ENCODE data around the gene ABCC1. TPM values are rescaled to one million over a fixed set of nuclear protein-coding genes. Genes with fewer than 3 reads are reported as not detected.

ABCC1 gene
- total RNA-seq, 1 experiment from 2014 or later = 23.6 TPM

DNA sequence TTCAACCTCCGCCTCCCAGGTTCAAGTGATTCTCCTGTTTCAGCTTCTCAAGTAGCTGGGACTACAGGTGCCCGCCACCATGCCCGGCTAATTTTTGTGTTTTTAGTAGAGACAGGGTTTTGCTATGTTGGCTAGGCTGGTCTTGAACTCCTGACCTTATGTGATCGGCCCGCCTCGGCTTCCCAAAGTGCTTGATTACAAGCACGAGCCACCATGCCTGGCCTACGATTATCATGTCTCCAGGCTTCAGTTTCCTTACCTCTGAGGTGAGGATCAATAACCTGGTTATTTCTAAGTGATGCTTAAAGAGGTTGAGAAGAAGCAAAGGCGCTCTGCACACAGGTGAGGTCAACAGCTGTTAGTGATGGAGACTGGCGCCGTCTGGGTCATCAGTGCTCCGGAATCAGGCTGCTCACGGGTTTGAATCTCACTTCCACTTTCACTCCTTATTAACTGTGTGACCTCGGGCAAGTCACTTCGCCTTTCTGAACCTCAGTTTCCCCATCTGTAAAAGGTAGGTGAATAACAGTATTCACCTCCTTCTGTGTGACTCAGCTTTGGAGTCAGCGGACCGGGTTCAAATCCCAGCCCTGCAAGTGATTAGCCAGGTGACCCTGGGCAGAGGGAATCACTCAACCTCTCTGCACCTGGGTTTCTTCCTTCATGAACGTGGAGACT is 745 bp upstream of the ABCC1 start:
- H3K27ac ChIP-seq (ENCODE audit: low read length) = peak overlapping the region; percentile 24; the same call in 1 of the 2 replicates
- H2AFZ ChIP-seq (ENCODE audit: low read length) = peak overlapping the region; percentile 80
- peaks cover 34% of the 10 kb centered on the region for H3K4me1 ChIP-seq (ENCODE audit: low read length)
- H3K4me3 ChIP-seq (ENCODE audit: low read length) = peak overlapping the region; percentile 70
- no peaks in the 10 kb centered on the region for H3K9me2 ChIP-seq (replicated peaks; ENCODE audit: insufficient read depth, low read length)
- peak overlapping the region; percentile 76 for H3K4me2 ChIP-seq (ENCODE audit: low read depth, low read length, poor library complexity, severe bottlenecking)
- H3K27me3 ChIP-seq (ENCODE audit: low read length) = no peaks in the 10 kb centered on the region
- H4K20me1 ChIP-seq (ENCODE audit: insufficient read depth, low read depth, low read length) = peaks cover 6% of the 10 kb centered on the region; the same call in 1 of the 2 replicates
- H3K79me2 ChIP-seq (ENCODE audit: low read length) = peaks cover 41% of the 10 kb centered on the region
- peak; percentile 67 for DNase-seq
- H3K9me3 ChIP-seq (ENCODE audit: low read length) = no peaks in the 10 kb centered on the region
- H3K36me3 ChIP-seq (ENCODE audit: insufficient read depth, low read length) = 0 out of 2 replicates have a peak, but pooled peaks cover 4% of the 10 kb centered on the region
- H3K9ac ChIP-seq (ENCODE audit: low read length) = peak overlapping the region; percentile 74

DNA sequence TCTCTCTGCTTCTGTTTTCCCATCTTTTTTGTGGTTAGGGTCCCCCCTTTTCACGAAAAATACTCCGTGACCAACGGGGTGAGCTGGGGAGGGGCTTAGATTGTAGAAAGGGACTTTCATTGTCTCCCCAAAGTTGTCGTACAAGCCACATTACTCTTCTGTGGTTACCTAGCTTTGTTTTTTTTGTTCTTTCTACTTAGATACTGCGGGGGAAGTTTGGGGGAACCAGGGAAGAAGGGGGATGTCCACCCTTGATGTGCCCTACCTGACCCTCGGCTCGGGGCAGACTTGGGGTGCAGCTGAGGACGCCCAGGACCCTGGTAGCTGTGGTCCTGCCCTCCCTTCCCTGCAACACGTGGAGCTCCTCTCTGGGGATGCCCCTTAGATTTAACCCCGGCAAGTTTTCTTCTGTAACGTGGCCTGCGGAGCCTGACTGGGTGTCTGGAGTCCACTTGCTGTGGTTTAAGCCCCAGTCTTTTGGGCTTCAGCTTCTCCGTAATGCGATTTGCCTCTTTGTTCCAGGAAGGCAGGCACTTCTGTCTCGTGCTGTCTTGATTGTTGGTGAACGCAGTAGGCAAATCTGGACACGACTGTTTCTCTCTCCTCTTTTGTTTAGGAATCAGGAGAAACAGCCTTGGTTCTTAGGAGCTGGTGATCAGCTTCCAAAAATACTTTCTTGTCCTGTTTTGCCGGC is 892 bp downstream of the ABCC1 start:
- DNase-seq = peak; percentile 76
- Histone ChIP-seq H3K9me2 (replicated peaks; ENCODE audit: insufficient read depth, low read length) (no peaks in the 10 kb centered on the region), H2AFZ (ENCODE audit: low read length) (peak overlapping the region; percentile 71; the same call in 1 of the 2 replicates), H3K9ac (ENCODE audit: low read length) (peak overlapping the region; percentile 98), H3K4me3 (ENCODE audit: low read length) (peak overlapping the region; percentile 86), H3K36me3 (ENCODE audit: insufficient read depth, low read length) (0 out of 2 replicates have a peak, but pooled peaks cover 4% of the 10 kb centered on the region), H3K27ac (ENCODE audit: low read length) (peak overlapping the region; percentile 59), H3K4me2 (ENCODE audit: low read depth, low read length, poor library complexity, severe bottlenecking) (peak overlapping the region; percentile 96), H3K9me3 (ENCODE audit: low read length) (no peaks in the 10 kb centered on the region), H3K4me1 (ENCODE audit: low read length) (peaks cover 34% of the 10 kb centered on the region), H4K20me1 (ENCODE audit: insufficient read depth, low read depth, low read length) (peaks cover 16% of the 10 kb centered on the region; the same call in 1 of the 2 replicates), H3K79me2 (ENCODE audit: low read length) (peaks cover 57% of the 10 kb centered on the region), H3K27me3 (ENCODE audit: low read length) (no peaks in the 10 kb centered on the region)

DNA sequence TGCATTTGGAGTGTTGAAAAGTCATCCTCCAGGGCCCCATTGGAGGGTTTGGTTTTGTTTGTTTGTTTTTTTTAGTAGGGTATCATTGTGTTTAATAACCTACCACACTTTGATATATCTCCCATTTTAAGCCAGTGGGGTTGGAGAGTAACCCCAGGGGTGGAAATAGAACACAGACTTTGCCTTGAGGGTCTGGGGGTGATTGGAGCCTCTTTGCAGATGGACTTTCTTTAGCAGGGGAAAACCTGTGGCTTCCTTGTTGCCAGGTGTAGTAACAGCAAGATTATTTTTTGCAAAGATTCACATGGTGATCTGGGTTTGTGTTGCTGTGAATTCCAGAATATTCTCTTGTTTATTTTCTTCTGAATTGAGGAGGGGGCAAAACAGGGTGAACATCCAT is 1.5 kb downstream of the ABCC1 start:
- 0 out of 2 replicates have a peak, but pooled peaks cover 4% of the 10 kb centered on the region for H3K36me3 ChIP-seq (ENCODE audit: insufficient read depth, low read length)
- peak overlapping the region; percentile 59 for H3K27ac ChIP-seq (ENCODE audit: low read length)
- H3K4me3 ChIP-seq (ENCODE audit: low read length) = peak overlapping the region; percentile 86
- peaks cover 34% of the 10 kb centered on the region for H3K4me1 ChIP-seq (ENCODE audit: low read length)
- no peaks in the 10 kb centered on the region for H3K9me2 ChIP-seq (replicated peaks; ENCODE audit: insufficient read depth, low read length)
- H3K79me2 ChIP-seq (ENCODE audit: low read length) = peaks cover 63% of the 10 kb centered on the region
- DNase-seq = no peak
- peak overlapping the region; percentile 96 for H3K4me2 ChIP-seq (ENCODE audit: low read depth, low read length, poor library complexity, severe bottlenecking)
- no peaks in the 10 kb centered on the region for H3K27me3 ChIP-seq (ENCODE audit: low read length)
- no peaks in the 10 kb centered on the region for H3K9me3 ChIP-seq (ENCODE audit: low read length)
- no peak overlapping the region for H2AFZ ChIP-seq (ENCODE audit: low read length)
- peak overlapping the region; percentile 98 for H3K9ac ChIP-seq (ENCODE audit: low read length)
- H4K20me1 ChIP-seq (ENCODE audit: insufficient read depth, low read depth, low read length) = peaks cover 22% of the 10 kb centered on the region; the same call in 1 of the 2 replicates

DNA sequence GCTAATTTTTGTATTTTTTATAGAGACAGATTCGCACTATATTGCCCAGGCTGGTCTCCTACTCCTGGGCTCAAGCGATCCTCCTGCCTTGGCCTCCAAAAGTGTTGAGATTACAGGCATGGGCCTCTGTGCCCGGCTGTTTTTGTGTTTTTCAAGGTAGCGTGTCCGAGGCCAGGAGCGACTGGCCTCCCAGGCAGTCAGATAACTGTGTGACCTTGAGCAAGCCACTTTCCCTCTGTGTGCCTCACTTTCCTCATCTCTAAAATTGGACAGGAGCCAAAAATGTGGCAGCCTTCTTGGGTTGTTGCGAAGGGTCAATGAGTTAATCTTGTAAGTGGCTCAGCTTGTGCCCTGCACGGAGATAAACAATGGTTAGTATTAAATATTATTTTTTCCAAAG is 2.4 kb downstream of the ABCC1 start:
- Histone ChIP-seq H3K27ac (ENCODE audit: low read length) (peak overlapping the region; percentile 45; the same call in 1 of the 2 replicates), H3K9me2 (replicated peaks; ENCODE audit: insufficient read depth, low read length) (no peaks in the 10 kb centered on the region), H4K20me1 (ENCODE audit: insufficient read depth, low read depth, low read length) (peaks cover 22% of the 10 kb centered on the region; the same call in 1 of the 2 replicates), H3K4me1 (ENCODE audit: low read length) (peaks cover 27% of the 10 kb centered on the region), H3K9ac (ENCODE audit: low read length) (peak overlapping the region; percentile 41; the same call in 1 of the 2 replicates), H3K27me3 (ENCODE audit: low read length) (no peaks in the 10 kb centered on the region), H3K79me2 (ENCODE audit: low read length) (peaks cover 73% of the 10 kb centered on the region), H3K9me3 (ENCODE audit: low read length) (no peaks in the 10 kb centered on the region), H3K4me3 (ENCODE audit: low read length) (peak overlapping the region; percentile 4; the same call in 1 of the 2 replicates), H2AFZ (ENCODE audit: low read length) (no peak overlapping the region), H3K4me2 (ENCODE audit: low read depth, low read length, poor library complexity, severe bottlenecking) (peak overlapping the region; percentile 96), H3K36me3 (ENCODE audit: insufficient read depth, low read length) (0 out of 2 replicates have a peak, but pooled peaks cover 4% of the 10 kb centered on the region)
- DNase-seq = no peak

DNA sequence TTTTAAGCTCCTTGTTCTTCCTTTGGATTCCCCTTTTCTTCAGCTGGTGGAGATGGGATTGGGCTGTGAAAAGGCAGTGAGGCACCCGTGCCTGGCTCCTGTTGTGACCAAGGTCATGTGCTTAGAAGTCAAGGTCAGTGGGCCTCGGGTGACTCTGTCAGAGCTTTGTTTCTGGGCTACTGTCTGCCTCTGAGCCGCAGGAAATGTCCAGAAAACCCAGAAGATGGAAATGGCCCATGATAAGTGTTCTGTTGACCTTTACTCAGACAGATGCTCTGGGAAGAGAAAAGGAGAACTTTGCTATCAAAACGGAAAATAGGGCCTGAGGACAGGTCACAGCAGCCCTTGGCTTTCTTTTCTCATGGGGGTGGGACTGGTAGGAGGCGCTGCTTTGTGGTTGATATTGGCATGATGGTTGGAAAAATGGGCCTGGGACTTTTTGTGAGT is 2.9 kb downstream of the ABCC1 start:
- no peaks in the 10 kb centered on the region for H3K9me2 ChIP-seq (replicated peaks; ENCODE audit: insufficient read depth, low read length)
- H3K4me1 ChIP-seq (ENCODE audit: low read length) = peaks cover 27% of the 10 kb centered on the region
- peaks cover 22% of the 10 kb centered on the region; the same call in 1 of the 2 replicates for H4K20me1 ChIP-seq (ENCODE audit: insufficient read depth, low read depth, low read length)
- no peak overlapping the region for H2AFZ ChIP-seq (ENCODE audit: low read length)
- no peak overlapping the region; the same call in 1 of the 2 replicates for H3K4me3 ChIP-seq (ENCODE audit: low read length)
- peak overlapping the region; percentile 96 for H3K4me2 ChIP-seq (ENCODE audit: low read depth, low read length, poor library complexity, severe bottlenecking)
- peaks cover 77% of the 10 kb centered on the region for H3K79me2 ChIP-seq (ENCODE audit: low read length)
- H3K36me3 ChIP-seq (ENCODE audit: insufficient read depth, low read length) = 0 out of 2 replicates have a peak, but pooled peaks cover 4% of the 10 kb centered on the region
- no peak for DNase-seq
- H3K27me3 ChIP-seq (ENCODE audit: low read length) = no peaks in the 10 kb centered on the region
- no peaks in the 10 kb centered on the region for H3K9me3 ChIP-seq (ENCODE audit: low read length)
- peak overlapping the region; percentile 45; the same call in 1 of the 2 replicates for H3K27ac ChIP-seq (ENCODE audit: low read length)
- peak overlapping the region; percentile 41; the same call in 1 of the 2 replicates for H3K9ac ChIP-seq (ENCODE audit: low read length)

DNA sequence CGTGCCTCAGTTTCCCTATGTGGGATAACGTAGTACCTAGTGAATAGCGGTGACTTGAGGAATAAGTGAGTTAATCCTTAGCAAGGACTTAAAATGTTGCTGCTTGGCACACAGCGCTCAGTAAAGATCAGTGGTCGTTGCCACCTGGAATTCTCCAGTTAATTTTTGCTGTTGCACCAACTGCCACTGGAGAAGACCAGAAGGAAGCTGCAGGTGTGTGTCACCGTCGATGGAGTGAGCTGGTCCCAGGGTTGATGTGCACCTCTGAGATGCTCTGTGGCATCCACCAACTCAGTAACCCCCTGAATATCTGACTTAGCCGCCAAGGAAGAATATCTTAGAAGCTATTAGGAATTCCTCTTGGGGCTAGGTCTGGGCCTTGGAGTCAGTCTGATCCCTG is 4.1 kb downstream of the ABCC1 start:
- H3K36me3 ChIP-seq (ENCODE audit: insufficient read depth, low read length) = 0 out of 2 replicates have a peak, but pooled peaks cover 4% of the 10 kb centered on the region
- H3K9me2 ChIP-seq (replicated peaks; ENCODE audit: insufficient read depth, low read length) = no peaks in the 10 kb centered on the region
- H3K27me3 ChIP-seq (ENCODE audit: low read length) = no peaks in the 10 kb centered on the region
- no peak overlapping the region for H3K27ac ChIP-seq (ENCODE audit: low read length)
- DNase-seq = no peak
- no peak overlapping the region for H3K4me3 ChIP-seq (ENCODE audit: low read length)
- H3K4me2 ChIP-seq (ENCODE audit: low read depth, low read length, poor library complexity, severe bottlenecking) = no peak overlapping the region
- peaks cover 22% of the 10 kb centered on the region; the same call in 1 of the 2 replicates for H4K20me1 ChIP-seq (ENCODE audit: insufficient read depth, low read depth, low read length)
- H3K9ac ChIP-seq (ENCODE audit: low read length) = no peak overlapping the region
- no peak overlapping the region for H2AFZ ChIP-seq (ENCODE audit: low read length)
- H3K9me3 ChIP-seq (ENCODE audit: low read length) = no peaks in the 10 kb centered on the region
- peaks cover 26% of the 10 kb centered on the region for H3K4me1 ChIP-seq (ENCODE audit: low read length)
- peaks cover 89% of the 10 kb centered on the region for H3K79me2 ChIP-seq (ENCODE audit: low read length)

DNA sequence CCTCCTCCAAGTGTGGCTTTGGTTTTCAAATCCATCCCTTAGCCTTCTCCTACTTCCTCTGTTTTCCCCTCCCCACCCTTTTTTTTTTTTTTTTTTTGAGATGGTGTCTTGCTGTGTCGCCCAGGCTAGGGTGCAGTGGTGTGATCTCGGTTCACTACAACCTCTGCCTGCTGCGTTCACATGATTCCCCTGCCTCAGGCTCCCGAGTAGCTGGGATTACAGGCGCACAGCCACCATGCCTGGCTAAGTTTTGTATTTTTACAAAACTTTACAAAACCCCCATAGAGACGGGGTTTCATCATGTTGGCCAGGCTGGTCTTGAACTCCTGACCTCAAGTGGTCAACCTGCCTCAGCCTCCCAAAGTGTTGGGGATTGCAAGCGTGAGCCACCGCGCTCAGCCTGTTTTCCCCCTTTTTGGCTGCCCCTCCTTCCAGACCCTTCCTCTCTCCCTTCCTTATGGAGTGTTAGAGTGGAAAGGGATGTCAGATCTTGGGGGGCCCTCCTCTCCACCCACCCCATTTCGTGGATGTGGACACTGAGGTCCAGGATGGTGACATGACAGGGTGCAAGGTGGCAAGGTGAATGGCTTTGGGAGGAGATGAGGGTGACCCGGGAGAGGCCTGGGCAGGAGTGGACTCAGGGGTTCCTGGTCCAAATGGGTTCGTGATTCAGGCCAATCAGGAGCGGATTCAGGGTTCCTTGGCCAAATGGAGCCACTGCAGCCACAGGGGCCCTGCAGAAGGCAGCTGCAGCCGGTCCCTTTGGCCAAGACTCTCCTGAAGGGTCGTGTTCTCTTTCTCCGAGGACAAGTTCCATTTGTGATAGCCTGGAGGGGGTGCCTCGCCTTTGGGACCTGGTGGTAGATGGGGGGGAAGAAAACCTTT is 4.8 kb downstream of the ABCC1 start:
- H3K4me1 ChIP-seq (ENCODE audit: low read length) = peaks cover 19% of the 10 kb centered on the region
- no peaks in the 10 kb centered on the region for H3K9me3 ChIP-seq (ENCODE audit: low read length)
- no peaks in the 10 kb centered on the region for H3K27me3 ChIP-seq (ENCODE audit: low read length)
- no peaks in the 10 kb centered on the region for H3K9me2 ChIP-seq (replicated peaks; ENCODE audit: insufficient read depth, low read length)
- no peak overlapping the region for H2AFZ ChIP-seq (ENCODE audit: low read length)
- peaks cover 96% of the 10 kb centered on the region for H3K79me2 ChIP-seq (ENCODE audit: low read length)
- no peak overlapping the region for H3K9ac ChIP-seq (ENCODE audit: low read length)
- peaks cover 22% of the 10 kb centered on the region; the same call in 1 of the 2 replicates for H4K20me1 ChIP-seq (ENCODE audit: insufficient read depth, low read depth, low read length)
- no peak overlapping the region for H3K4me3 ChIP-seq (ENCODE audit: low read length)
- DNase-seq = no peak
- no peak overlapping the region for H3K4me2 ChIP-seq (ENCODE audit: low read depth, low read length, poor library complexity, severe bottlenecking)
- no peak overlapping the region for H3K27ac ChIP-seq (ENCODE audit: low read length)
- 0 out of 2 replicates have a peak, but pooled peaks cover 4% of the 10 kb centered on the region for H3K36me3 ChIP-seq (ENCODE audit: insufficient read depth, low read length)

Data from Karpas-422 (cell line).